NCI-H1417 treated with DMSO at 0.1 percent for 48 hours (cell line): ENCODE results near the gene TPM1.

Experiments used
- DNase-seq: peaks from one replicate; lab custom pipeline; 2025; lab: John Stamatoyannopoulos, UW

Gene TPM1

GRCh38 chr15:63075015-63075983 lies 32.8 kb downstream of the TPM1 start:
- DNase-seq = no peak

- DNase-seq = no peak
Measured at GRCh38 chr15:63075984-63076713, 33.6 kb downstream of the TPM1 start.

GRCh38 chr15:63076714-63077046 lies 34.1 kb downstream of the TPM1 start:
- no peak for DNase-seq

- DNase-seq = no peak
Measured at GRCh38 chr15:63077952-63078351, 35.4 kb downstream of the TPM1 start.

- no peak for DNase-seq
Measured at GRCh38 chr15:63079947-63080626, 37.5 kb downstream of the TPM1 start.

GRCh38 chr15:63080634-63081250 lies 38.2 kb downstream of the TPM1 start:
- no peak for DNase-seq

GRCh38 chr15:63082366-63082765 lies 39.8 kb downstream of the TPM1 start:
- no peak for DNase-seq

GRCh38 chr15:63083044-63083443 lies 40.5 kb downstream of the TPM1 start:
- DNase-seq = no peak

GRCh38 chr15:63083541-63083940 lies 41.0 kb downstream of the TPM1 start:
- no peak for DNase-seq

- no peak for DNase-seq
Measured at GRCh38 chr15:63084806-63085205, 42.3 kb downstream of the TPM1 start.

GRCh38 chr15:63085289-63085688 lies 42.7 kb downstream of the TPM1 start:
- DNase-seq = no peak

- no peak for DNase-seq
Measured at GRCh38 chr15:63086271-63086670, 43.7 kb downstream of the TPM1 start.

GRCh38 chr15:63086947-63087346 lies 44.4 kb downstream of the TPM1 start:
- DNase-seq = no peak

GRCh38 chr15:63088533-63089245 lies 46.1 kb downstream of the TPM1 start:
- DNase-seq = no peak

GRCh38 chr15:63089260-63090043 lies 46.9 kb downstream of the TPM1 start:
- no peak for DNase-seq

GRCh38 chr15:63090472-63090871 lies 47.9 kb downstream of the TPM1 start:
- no peak for DNase-seq

GRCh38 chr15:63090887-63091286 lies 48.3 kb downstream of the TPM1 start:
- no peak for DNase-seq

GRCh38 chr15:63091679-63092446 lies 49.3 kb downstream of the TPM1 start:
- no peak for DNase-seq

- DNase-seq = no peak
Measured at GRCh38 chr15:63093486-63094205, 51.1 kb downstream of the TPM1 start.
